Activated CD4-positive, alpha-beta T cell treated with anti-CD3 and anti-CD28 coated beads, Interleukin-2, amount 10 ng/mL, durations not matched to agents 24 days and 14 days (primary cell): ENCODE measurements around the gene IFIT3. TPM values are rescaled to one million over a fixed set of nuclear protein-coding genes. Genes with fewer than 3 reads are reported as not detected.
"Not testable (repeated sequence)": the region's sequence is repeated elsewhere in the genome, so short reads cannot be mapped to it uniquely, and the experiment has no call there.

ENCODE experiments used
- DNase-seq: peaks from one replicate; pipeline ENCODE4 v3.0.0; 2022
- H3K27ac Mint-ChIP-seq: one replicate; pipeline ENCODE4 v1.8.0; 2022; ENCODE audit warnings: mild to moderate bottlenecking, mixed read lengths
- H3K27me3 Mint-ChIP-seq: one replicate; pipeline ENCODE4 v1.8.0; 2022; ENCODE audit warnings: mixed read lengths
- H3K36me3 Mint-ChIP-seq: one replicate; pipeline ENCODE4 v1.8.0; 2022; ENCODE audit warnings: low read depth, mild to moderate bottlenecking, mixed read lengths
- H3K4me1 Mint-ChIP-seq: one replicate; pipeline ENCODE4 v1.8.0; 2021; ENCODE audit warnings: mixed read lengths
- H3K4me3 Mint-ChIP-seq: one replicate; pipeline ENCODE4 v1.8.0; 2022; ENCODE audit warnings: mild to moderate bottlenecking, moderate library complexity, mixed read lengths
- H3K9me3 Mint-ChIP-seq: one replicate; pipeline ENCODE4 v1.8.0; 2021; ENCODE audit warnings: mixed read lengths
- intact Hi-C: fragments of 100-400 bp; cut with micrococcal nuclease; formaldehyde crosslinking; loops from one replicate; pipeline ENCODE4 v1.15.1; 2023
- total RNA-seq: library from RNA; stranded (reverse); gene quantifications from 2 replicates; pipeline ENCODE4 v1.2.3, GENCODE V29; 2022

The IFIT3 gene
- total RNA-seq, 1 donor from 2014 or later = 1.0 TPM

DNA sequence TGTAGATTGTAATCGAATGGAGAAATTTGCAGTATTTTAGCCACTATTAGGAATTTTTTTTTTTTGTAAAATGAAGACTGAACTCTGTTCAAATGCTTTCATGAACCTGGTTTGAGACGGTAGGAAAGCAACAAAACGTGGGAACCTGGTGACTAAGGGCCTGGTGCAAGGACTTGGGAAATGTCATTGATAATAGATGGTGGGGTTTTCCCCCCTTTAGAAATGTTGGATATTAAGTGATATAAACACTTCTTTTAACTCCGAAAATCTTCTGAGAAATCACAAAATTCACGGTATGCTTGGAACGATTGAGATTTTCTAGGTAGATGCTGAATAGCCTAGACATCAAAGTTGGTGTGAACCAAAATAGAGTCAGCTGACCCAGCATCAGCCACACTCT is 19.5 kb upstream of the IFIT3 start:
- H3K4me1 Mint-ChIP-seq = peaks cover 10% of the 10 kb centered on the region
- intact Hi-C loops = no loop called here
- no peak overlapping the region for H3K27ac Mint-ChIP-seq
- no peak overlapping the region for H3K4me3 Mint-ChIP-seq
- H3K9me3 Mint-ChIP-seq = no peaks in the 10 kb centered on the region
- H3K27me3 Mint-ChIP-seq = peaks cover 13% of the 10 kb centered on the region
- no peak for DNase-seq
- peaks cover 27% of the 10 kb centered on the region for H3K36me3 Mint-ChIP-seq

- peaks cover 27% of the 10 kb centered on the region for H3K36me3 Mint-ChIP-seq
- H3K4me1 Mint-ChIP-seq = peaks cover 7% of the 10 kb centered on the region
- H3K27me3 Mint-ChIP-seq = peaks cover 15% of the 10 kb centered on the region
- no peaks in the 10 kb centered on the region for H3K9me3 Mint-ChIP-seq
- DNase-seq = no peak
- no peak overlapping the region for H3K4me3 Mint-ChIP-seq
- no peak overlapping the region for H3K27ac Mint-ChIP-seq
- intact Hi-C loops = no loop called here
Measured at GRCh38 chr10:89308736-89309135, 19.1 kb upstream of the IFIT3 start.

GRCh38 chr10:89309156-89310055 is 18.4 kb upstream of the IFIT3 start:
- no peak for DNase-seq
- H3K4me3 Mint-ChIP-seq = no peak overlapping the region
- H3K4me1 Mint-ChIP-seq = peaks cover 2% of the 10 kb centered on the region
- no peak overlapping the region for H3K27ac Mint-ChIP-seq
- H3K9me3 Mint-ChIP-seq = no peaks in the 10 kb centered on the region
- peaks cover 27% of the 10 kb centered on the region for H3K36me3 Mint-ChIP-seq
- intact Hi-C loops = no loop called here
- H3K27me3 Mint-ChIP-seq = peaks cover 16% of the 10 kb centered on the region

- DNase-seq = no peak
- H3K9me3 Mint-ChIP-seq = no peaks in the 10 kb centered on the region
- intact Hi-C loops = no loop called here
- H3K27ac Mint-ChIP-seq = no peak overlapping the region
- peaks cover 20% of the 10 kb centered on the region for H3K27me3 Mint-ChIP-seq
- H3K36me3 Mint-ChIP-seq = peaks cover 27% of the 10 kb centered on the region
- H3K4me1 Mint-ChIP-seq = no peaks in the 10 kb centered on the region
- no peak overlapping the region for H3K4me3 Mint-ChIP-seq
Measured at GRCh38 chr10:89310056-89310893, 17.5 kb upstream of the IFIT3 start.

DNA sequence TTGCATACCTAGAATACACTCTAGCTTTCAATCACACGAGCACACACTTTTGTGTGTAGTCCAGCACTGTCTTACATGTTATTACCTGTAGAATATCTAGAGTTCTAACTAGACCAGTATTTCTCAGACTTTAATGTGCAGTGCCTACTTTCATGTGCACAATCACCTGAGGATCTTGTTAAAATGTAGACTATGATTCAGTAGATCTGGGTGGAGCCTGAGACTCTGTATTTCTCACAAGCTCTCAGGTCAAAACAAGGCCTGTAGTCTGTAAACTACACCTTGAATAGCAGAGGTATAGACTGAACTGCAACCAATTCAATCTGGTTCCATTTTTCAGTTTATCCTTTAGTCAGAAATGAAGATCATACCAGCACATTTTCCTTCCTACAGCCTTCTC is 14.8 kb upstream of the IFIT3 start:
- intact Hi-C loops = no loop called here
- DNase-seq = no peak
- peaks cover 6% of the 10 kb centered on the region for H3K9me3 Mint-ChIP-seq
- H3K27me3 Mint-ChIP-seq = peaks cover 37% of the 10 kb centered on the region
- no peaks in the 10 kb centered on the region for H3K4me1 Mint-ChIP-seq
- H3K27ac Mint-ChIP-seq = no peak overlapping the region
- no peak overlapping the region for H3K4me3 Mint-ChIP-seq
- peaks cover 10% of the 10 kb centered on the region for H3K36me3 Mint-ChIP-seq

DNA sequence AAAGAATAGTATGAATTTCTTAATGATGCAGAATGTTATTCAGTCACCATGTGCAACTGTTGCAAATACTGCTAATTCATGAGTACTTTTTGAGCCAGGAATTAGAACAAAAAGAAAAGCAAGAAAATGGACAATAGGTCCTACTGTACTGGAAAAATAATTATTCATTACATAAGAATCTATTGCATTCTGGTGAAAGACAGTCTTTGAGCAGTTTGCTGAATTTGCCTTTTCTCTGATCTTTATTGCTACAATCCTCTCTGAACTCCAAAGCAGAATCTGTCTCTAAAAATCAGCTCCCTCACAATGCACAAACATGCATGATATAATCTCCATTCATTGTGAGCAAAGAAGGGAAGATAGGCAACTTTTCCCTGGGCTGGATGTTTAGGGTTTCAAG is 13.1 kb upstream of the IFIT3 start:
- Mint-ChIP-seq H3K9me3 (peaks cover 18% of the 10 kb centered on the region), H3K27ac (no peak overlapping the region), H3K4me3 (no peak overlapping the region), H3K27me3 (peaks cover 53% of the 10 kb centered on the region), H3K36me3 (peaks cover 4% of the 10 kb centered on the region), H3K4me1 (no peaks in the 10 kb centered on the region)
- no peak for DNase-seq
- intact Hi-C loops = no loop called here

- Mint-ChIP-seq H3K27me3 (peaks cover 63% of the 10 kb centered on the region), H3K9me3 (peaks cover 18% of the 10 kb centered on the region)
- H3K4me1 Mint-ChIP-seq, DNase-seq, intact Hi-C loops, H3K36me3 Mint-ChIP-seq, H3K4me3 Mint-ChIP-seq, H3K27ac Mint-ChIP-seq: not testable (repeated sequence)
Measured at GRCh38 chr10:89318047-89318446, 9.8 kb upstream of the IFIT3 start.

- H3K27ac Mint-ChIP-seq, DNase-seq, H3K36me3 Mint-ChIP-seq, H3K9me3 Mint-ChIP-seq, H3K4me3 Mint-ChIP-seq, intact Hi-C loops: not testable (repeated sequence)
- Mint-ChIP-seq H3K4me1 (peaks cover 30% of the 10 kb centered on the region), H3K27me3 (peaks cover 32% of the 10 kb centered on the region)
Measured at GRCh38 chr10:89325081-89325480, 2.7 kb upstream of the IFIT3 start.

- H3K4me3 Mint-ChIP-seq, intact Hi-C loops, H3K27ac Mint-ChIP-seq, DNase-seq, H3K9me3 Mint-ChIP-seq, H3K36me3 Mint-ChIP-seq: not testable (repeated sequence)
- Mint-ChIP-seq H3K27me3 (peaks cover 29% of the 10 kb centered on the region), H3K4me1 (peaks cover 37% of the 10 kb centered on the region)
Measured at GRCh38 chr10:89325856-89326255, 1.9 kb upstream of the IFIT3 start.

DNA sequence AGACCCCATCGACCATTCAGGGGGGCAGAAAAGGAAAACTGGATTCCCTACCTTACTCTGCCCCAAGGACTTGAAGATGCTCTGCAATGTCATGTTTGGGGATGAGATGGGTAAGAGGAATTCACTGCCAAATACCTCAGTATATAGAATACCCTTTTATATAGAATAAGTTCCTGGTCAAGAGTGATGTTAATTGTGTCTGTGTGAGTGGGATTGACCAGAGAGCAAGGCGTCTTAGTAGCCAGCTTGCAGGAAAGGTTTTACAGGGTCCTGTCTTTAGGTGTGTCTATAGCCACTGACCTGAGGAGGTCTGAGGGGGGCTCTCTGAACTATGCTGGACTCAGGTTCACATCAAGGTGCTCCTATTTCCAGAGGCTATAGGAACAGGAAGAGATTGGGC is 1.4 kb downstream of the IFIT3 start:
- no peak for DNase-seq
- H3K27ac Mint-ChIP-seq = no peak overlapping the region
- intact Hi-C loops = no loop called here
- H3K4me1 Mint-ChIP-seq = peaks cover 64% of the 10 kb centered on the region
- peak overlapping the region; percentile 84 for H3K4me3 Mint-ChIP-seq
- H3K27me3 Mint-ChIP-seq = peaks cover 9% of the 10 kb centered on the region
- peaks cover 5% of the 10 kb centered on the region for H3K9me3 Mint-ChIP-seq
- peaks cover 9% of the 10 kb centered on the region for H3K36me3 Mint-ChIP-seq

- not testable (repeated sequence) for H3K36me3 Mint-ChIP-seq
Measured at GRCh38 chr10:89330014-89330413, 2.2 kb downstream of the IFIT3 start.

GRCh38 chr10:89330537-89331212 is 2.9 kb downstream of the IFIT3 start:
- H3K36me3 Mint-ChIP-seq = peaks cover 13% of the 10 kb centered on the region
- intact Hi-C loops = no loop called here
- H3K27me3 Mint-ChIP-seq = peaks cover 15% of the 10 kb centered on the region
- peaks cover 73% of the 10 kb centered on the region for H3K4me1 Mint-ChIP-seq
- DNase-seq = no peak
- peak overlapping the region; percentile 84 for H3K4me3 Mint-ChIP-seq
- peaks cover 5% of the 10 kb centered on the region for H3K9me3 Mint-ChIP-seq
- no peak overlapping the region for H3K27ac Mint-ChIP-seq

More at GRCh38 chr10:89330014-89330413, 2.2 kb downstream of the IFIT3 start:
- Mint-ChIP-seq H3K4me3 (peak overlapping the region; percentile 84), H3K4me1 (peaks cover 67% of the 10 kb centered on the region)
- DNase-seq, H3K9me3 Mint-ChIP-seq, intact Hi-C loops, H3K27me3 Mint-ChIP-seq, H3K27ac Mint-ChIP-seq: not testable (repeated sequence)

- peaks cover 18% of the 10 kb centered on the region for H3K36me3 Mint-ChIP-seq
- DNase-seq, H3K27ac Mint-ChIP-seq, H3K9me3 Mint-ChIP-seq: not testable (repeated sequence)
- peaks cover 16% of the 10 kb centered on the region for H3K27me3 Mint-ChIP-seq
- H3K4me3 Mint-ChIP-seq = peak overlapping the region; percentile 84
- intact Hi-C loops = loop anchor here (1.0 kb wide), 2 partner anchors 30 to 61 kb away; partner anchors contain the start of gene IFIT1
- H3K4me1 Mint-ChIP-seq = peaks cover 72% of the 10 kb centered on the region
Measured at GRCh38 chr10:89331487-89332122, 3.8 kb downstream of the IFIT3 start.
